Panc1 (cell line): Measurements from ENCODE around the gene RITA1. TPM values are rescaled to one million over a fixed set of nuclear protein-coding genes. Genes with fewer than 3 reads are reported as not detected.

ENCODE experiments used
- ATAC-seq: fragments of 200-7000 bp; cut with Tn5 transposase; 2 replicates; pipeline ENCODE4 v1.9.1; 2020; ENCODE audit warnings: mild to moderate bottlenecking, moderate library complexity
- BruUV-seq: library from RNA; stranded (reverse); fragments of 400-500 nt; replicated peaks from 2 replicates; lab custom pipeline; 2021; lab: Mats Ljungman, UMichigan
- CTCF ChIA-PET: fragments of 300-600 bp; sonication (Branson Sonifier 250); formaldehyde crosslinking; loops from one replicate; lab custom pipeline; 2022; ENCODE audit warnings: antibody characterized with exemption; lab: Charles Lee
- POLR2A ChIA-PET: fragments of 300-600 bp; sonication (Branson Sonifier 250); formaldehyde crosslinking; loops from one replicate; lab custom pipeline; 2022; ENCODE audit warnings: antibody characterized with exemption; lab: Charles Lee
- DNase-seq: peaks from one replicate; pipeline ENCODE4 v3.0.0-alpha.2; 2010; ENCODE audit warnings: low read depth, low spot score
- H3K27ac ChIP-seq: 2 replicates; pipeline ENCODE4 v1.5.1; 2011; ENCODE audit warnings: mild to moderate bottlenecking, low read length, inconsistent platforms
- H3K27me3 ChIP-seq: fragments of 200-500 bp; sonication (Bioruptor generic); 2 replicates; pipeline ENCODE4 v1.6.0; 2014; ENCODE audit warnings: low read length, inconsistent platforms; ENCODE audit not compliant: control insufficient read depth, insufficient read depth
- H3K36me3 ChIP-seq: fragments of 200-500 bp; sonication (Bioruptor generic); 2 replicates; pipeline ENCODE4 v1.5.1; 2014; ENCODE audit warnings: inconsistent platforms, mild to moderate bottlenecking, low read length, moderate library complexity; ENCODE audit not compliant: control insufficient read depth, insufficient read depth
- H3K4me1 ChIP-seq: 2 replicates; pipeline ENCODE4 v1.5.1; 2011; ENCODE audit warnings: inconsistent platforms, mild to moderate bottlenecking, low read length, moderate library complexity; ENCODE audit not compliant: control insufficient read depth, insufficient read depth
- H3K4me3 ChIP-seq, 2 experiments: 2 replicates each; pipeline ENCODE4 v1.5.1; 2011 to 2012; ENCODE audit warnings: low read depth in 2 of 2, low read length in 2 of 2, mild to moderate bottlenecking in 2 of 2, inconsistent platforms in 1 of 2, moderate library complexity in 1 of 2
- H3K9me3 ChIP-seq: fragments of 200-500 bp; sonication (Bioruptor generic); 2 replicates; pipeline ENCODE4 v1.5.1; 2014; ENCODE audit warnings: low read depth, mild to moderate bottlenecking, inconsistent platforms, low read length, moderate library complexity; ENCODE audit not compliant: control insufficient read depth, insufficient read depth
- CTCF ChIP-seq: fragments of 450-650 bp; IDR thresholded peaks from 2 replicates; pipeline ENCODE4 v1.5.1; 2017; ENCODE audit warnings: mild to moderate bottlenecking
- POLR2AphosphoS5 ChIP-seq: IDR thresholded peaks from 2 replicates; pipeline ENCODE4 v1.6.1; 2012; ENCODE audit warnings: mild to moderate bottlenecking, low read depth, low read length, moderate library complexity
- REST ChIP-seq, 2 experiments: IDR thresholded peaks; 2 replicates each; pipeline ENCODE4 v1.6.1; 2011 to 2012; ENCODE audit warnings: low read depth in 2 of 2, control low read depth in 1 of 2, low read length in 1 of 2, mild to moderate bottlenecking in 1 of 2, moderate library complexity in 1 of 2; ENCODE audit not compliant: insufficient read depth in 1 of 2
- SIN3A ChIP-seq: IDR thresholded peaks from 2 replicates; pipeline ENCODE4 v1.6.1; 2012; ENCODE audit warnings: low read depth, mild to moderate bottlenecking, low read length, moderate library complexity, borderline replicate concordance; ENCODE audit not compliant: insufficient read depth
- TCF7L2 ChIP-seq: IDR thresholded peaks from 2 replicates; pipeline ENCODE4 v1.6.1; 2011; ENCODE audit warnings: mild to moderate bottlenecking, low read depth, low read length, inconsistent platforms
- in situ Hi-C: cut with HindIII; loops from 2 replicates; pipeline ENCODE4 v1.10.0; 2016; ENCODE audit warnings: low sequenced_read_pairs, low pct_unique_long_range_greater_than_20kb
- intact Hi-C: fragments of 100-400 bp; cut with micrococcal nuclease; formaldehyde crosslinking; loops from one replicate; pipeline ENCODE4 v1.10.0; 2022; ENCODE audit not compliant: unreplicated experiment
- total RNA-seq: library from RNA; stranded (reverse); gene quantifications from one replicate; pipeline ENCODE4 v1.2.1, GENCODE V29; 2021; ENCODE audit not compliant: unreplicated experiment

Gene RITA1
- total RNA-seq, 1 experiment from 2014 or later: 41.0 TPM

- H3K9me3 ChIP-seq: no peaks in the 10 kb centered on the region
- H3K36me3 ChIP-seq: no peaks in the 10 kb centered on the region
- no peaks in the 10 kb centered on the region for H3K27me3 ChIP-seq
- in situ Hi-C loops (no loop called here), intact Hi-C loops (no loop called here)
- no peak overlapping the region for H3K27ac ChIP-seq
- no peaks in the 10 kb centered on the region for H3K4me1 ChIP-seq
- no peak for TF ChIP-seq POLR2AphosphoS5
- no peak for TF ChIP-seq CTCF
- no peak for TF ChIP-seq TCF7L2
- no peak for TF ChIP-seq REST (IDR thresholded peaks at IDR 0.05; ENCODE audit: insufficient read depth in 1 of 2, low read depth in 2 of 2, low read length in 1 of 2)
- TF ChIP-seq SIN3A: no peak
- ChIA-PET CTCF (interaction anchor here (0.5 kb wide), 1 partner anchor 15 kb away, joined by 3 read pairs; no protein-coding TSS in a partner anchor), POLR2A (no interaction called here)
- no peak overlapping the region for H3K4me3 ChIP-seq
- no peak for ATAC-seq
- BruUV-seq: TSS peak; percentile 60
- DNase-seq: no peak
Measured at GRCh38 chr12:113207613-113208040, 22.1 kb downstream of the RITA1 start.

GRCh38 chr12:113208041-113208934 lies 22.8 kb downstream of the RITA1 start:
- H3K9me3 ChIP-seq: no peaks in the 10 kb centered on the region
- no peaks in the 10 kb centered on the region for H3K36me3 ChIP-seq
- no TSS peak for BruUV-seq
- DNase-seq: no peak
- ChIA-PET CTCF (no interaction called here), POLR2A (no interaction called here)
- no peak for ATAC-seq
- H3K4me3 ChIP-seq: no peak overlapping the region
- TF ChIP-seq POLR2AphosphoS5: no peak
- TF ChIP-seq REST (IDR thresholded peaks at IDR 0.05; ENCODE audit: insufficient read depth in 1 of 2, low read depth in 2 of 2, low read length in 1 of 2): no peak
- no peak for TF ChIP-seq SIN3A
- TF ChIP-seq TCF7L2: no peak
- H3K27ac ChIP-seq: no peak overlapping the region
- no peaks in the 10 kb centered on the region for H3K27me3 ChIP-seq
- intact Hi-C loops (no loop called here), in situ Hi-C loops (no loop called here)
- no peaks in the 10 kb centered on the region for H3K4me1 ChIP-seq
